H9 (cell line): ENCODE results near the gene CSTF1. TPM values are rescaled to one million over a fixed set of nuclear protein-coding genes. Genes with fewer than 3 reads are reported as not detected.

Experiments
- DNase-seq: peaks from one replicate; pipeline ENCODE4 v3.0.0-alpha.2; 2017
- H2AFZ ChIP-seq: one replicate; pipeline ENCODE4 v1.6.1; 2013; ENCODE audit warnings: mild to moderate bottlenecking, low read length, control low read depth, moderate library complexity
- H2AK5ac ChIP-seq: 2 replicates; pipeline ENCODE4 v1.6.1; 2013; ENCODE audit warnings: low read length, control low read depth, mixed read lengths; ENCODE audit not compliant: insufficient read length
- H2BK120ac ChIP-seq: one replicate; pipeline ENCODE4 v1.6.1; 2013; ENCODE audit warnings: low read depth, mild to moderate bottlenecking, low read length, control low read depth, inconsistent platforms; ENCODE audit not compliant: poor library complexity, severe bottlenecking
- H2BK12ac ChIP-seq: 2 replicates; pipeline ENCODE4 v1.6.1; 2013; ENCODE audit warnings: low read length, control low read depth, mixed read lengths, low read depth; ENCODE audit not compliant: insufficient read length
- H2BK15ac ChIP-seq: 2 replicates; pipeline ENCODE4 v1.6.1; 2013; ENCODE audit warnings: low read depth, low read length, control low read depth
- H2BK20ac ChIP-seq: one replicate; pipeline ENCODE4 v1.6.1; 2013; ENCODE audit warnings: low read depth, mild to moderate bottlenecking, low read length, control low read depth, inconsistent platforms; ENCODE audit not compliant: poor library complexity, severe bottlenecking
- H2BK5ac ChIP-seq: 2 replicates; pipeline ENCODE4 v1.6.1; 2013; ENCODE audit warnings: low read length, control low read depth, mixed read lengths; ENCODE audit not compliant: insufficient read length
- H3K14ac ChIP-seq: 2 replicates; pipeline ENCODE4 v1.6.1; 2013; ENCODE audit warnings: low read length, control low read depth; ENCODE audit not compliant: insufficient read depth
- H3K18ac ChIP-seq: 2 replicates; pipeline ENCODE4 v1.6.1; 2013; ENCODE audit warnings: low read depth, mild to moderate bottlenecking, mixed read lengths, low read length, control low read depth; ENCODE audit not compliant: insufficient read length
- H3K23ac ChIP-seq: 2 replicates; pipeline ENCODE4 v1.6.1; 2013; ENCODE audit warnings: low read length, control low read depth, mixed read lengths, low read depth; ENCODE audit not compliant: insufficient read length
- H3K23me2 ChIP-seq: 2 replicates; pipeline ENCODE4 v1.6.1; 2013; ENCODE audit warnings: low read depth, mild to moderate bottlenecking, mixed read lengths, low read length, control low read depth; ENCODE audit not compliant: insufficient read length, poor library complexity, severe bottlenecking
- H3K27ac ChIP-seq: 2 replicates; pipeline ENCODE4 v1.5.1; 2013; ENCODE audit warnings: low read length, control low read depth, mixed read lengths, low read depth; ENCODE audit not compliant: insufficient read length
- H3K27me3 ChIP-seq: 2 replicates; pipeline ENCODE4 v1.6.1; 2013; ENCODE audit warnings: low read length, control low read depth, inconsistent platforms; ENCODE audit not compliant: insufficient read depth
- H3K4ac ChIP-seq: 2 replicates; pipeline ENCODE4 v1.6.1; 2013; ENCODE audit warnings: low read depth, mild to moderate bottlenecking, control low read depth, inconsistent platforms, low read length, moderate library complexity
- H3K4me1 ChIP-seq: 2 replicates; pipeline ENCODE4 v1.6.1; 2013; ENCODE audit warnings: low read length, control low read depth, inconsistent platforms; ENCODE audit not compliant: insufficient read depth
- H3K4me2 ChIP-seq: 2 replicates; pipeline ENCODE4 v1.6.1; 2013; ENCODE audit warnings: low read length, control low read depth, mixed read lengths; ENCODE audit not compliant: insufficient read length, insufficient read depth
- H3K56ac ChIP-seq: 2 replicates; pipeline ENCODE4 v1.6.1; 2013; ENCODE audit warnings: low read depth, mild to moderate bottlenecking, mixed read lengths, low read length, control low read depth; ENCODE audit not compliant: insufficient read length
- H3K79me1 ChIP-seq: 2 replicates; pipeline ENCODE4 v1.6.1; 2013; ENCODE audit warnings: low read depth, mild to moderate bottlenecking, moderate library complexity, low read length, control low read depth, inconsistent platforms; ENCODE audit not compliant: insufficient read depth, poor library complexity, severe bottlenecking
- H3K79me2 ChIP-seq: 2 replicates; pipeline ENCODE4 v1.6.1; 2013; ENCODE audit warnings: low read length, control low read depth, inconsistent platforms; ENCODE audit not compliant: insufficient read depth
- H3K9ac ChIP-seq: 2 replicates; pipeline ENCODE4 v1.6.1; 2013; ENCODE audit warnings: low read length, control low read depth, mixed read lengths; ENCODE audit not compliant: insufficient read length; ENCODE audit errors: extremely low read depth
- H3K9me3 ChIP-seq: one replicate; pipeline ENCODE4 v1.6.1; 2013; ENCODE audit warnings: low read depth, low read length, inconsistent platforms; ENCODE audit not compliant: control insufficient read depth
- H3T11ph ChIP-seq: one replicate; pipeline ENCODE4 v1.6.1; 2013; ENCODE audit warnings: mild to moderate bottlenecking, low read length, control low read depth, inconsistent platforms
- H4K20me1 ChIP-seq: one replicate; pipeline ENCODE4 v1.6.1; 2013; ENCODE audit not compliant: control insufficient read depth, insufficient read length, insufficient read depth
- H4K5ac ChIP-seq: 2 replicates; pipeline ENCODE4 v1.6.1; 2013; ENCODE audit warnings: low read depth, mild to moderate bottlenecking, mixed read lengths, low read length, control low read depth; ENCODE audit not compliant: insufficient read length
- H4K8ac ChIP-seq: replicated peaks from 2 replicates; pipeline ENCODE4 v1.6.1; 2013; ENCODE audit warnings: low read length, control low read depth, mixed read lengths, low read depth; ENCODE audit not compliant: insufficient read length
- H4K91ac ChIP-seq: 2 replicates; pipeline ENCODE4 v1.6.1; 2013; ENCODE audit warnings: low read depth, mild to moderate bottlenecking, moderate library complexity, mixed read lengths, low read length, control low read depth; ENCODE audit not compliant: insufficient read length
- H3K27ac Mint-ChIP-seq, 3 experiments: 2 replicates in 2 of 3; 3 replicates in 1 of 3; pipeline ENCODE4 v1.8.0; 2020 to 2021; ENCODE audit warnings: mixed read lengths in 3 of 3, mild to moderate bottlenecking in 1 of 3, moderate library complexity in 1 of 3
- H3K27me3 Mint-ChIP-seq: 2 replicates; pipeline ENCODE4 v1.8.0; 2021; ENCODE audit warnings: low read depth, mild to moderate bottlenecking, moderate library complexity, mixed read lengths
- H3K36me3 Mint-ChIP-seq, 3 experiments: 2 replicates in 2 of 3; 3 replicates in 1 of 3; pipeline ENCODE4 v1.8.0; 2020 to 2021; ENCODE audit warnings: low read depth in 3 of 3, mixed read lengths in 3 of 3; ENCODE audit not compliant: insufficient read depth in 1 of 3
- H3K4me1 Mint-ChIP-seq, 2 experiments: 2 replicates each; pipeline ENCODE4 v1.8.0; 2020; ENCODE audit warnings: mixed read lengths in 2 of 2
- H3K4me3 Mint-ChIP-seq, 2 experiments: 2 replicates in 1 of 2; 3 replicates in 1 of 2; pipeline ENCODE4 v1.8.0; 2020 to 2021; ENCODE audit warnings: mild to moderate bottlenecking in 2 of 2, mixed read lengths in 2 of 2, moderate library complexity in 1 of 2
- H3K9me3 Mint-ChIP-seq, 2 experiments: 2 replicates in 1 of 2; 3 replicates in 1 of 2; pipeline ENCODE4 v1.8.0; 2020; ENCODE audit warnings: mild to moderate bottlenecking in 2 of 2, mixed read lengths in 2 of 2, moderate library complexity in 1 of 2
- whole genome bisulfite sequencing: extraction: QIAGEN DNeasy Blood & Tissue Kit; methylation state at CpG from one replicate; pipeline ENCODE4 v1.1.7; 2013; ENCODE audit warnings: missing lambda C conversion rate, low lambda C conversion rate, mixed read lengths; ENCODE audit not compliant: insufficient read length; ENCODE audit errors: extremely low coverage; 5-methylcytosine and 5-hydroxymethylcytosine counted together
- total RNA-seq: library from RNA; stranded (reverse); gene quantifications from 2 replicates; pipeline ENCODE4 v1.2.1, GENCODE V29; 2021
- TF ChIP-seq, protein P1 (sequence below): fragments of 200-600 bp; sonication (generic); conservative IDR thresholded peaks from 3 replicates; pipeline ENCODE4 v1.8.0; 2021; ENCODE audit warnings: antibody characterized with exemption, mild to moderate bottlenecking

The CSTF1 gene
- total RNA-seq, 1 experiment from 2014 or later = 72.9 TPM

DNA sequence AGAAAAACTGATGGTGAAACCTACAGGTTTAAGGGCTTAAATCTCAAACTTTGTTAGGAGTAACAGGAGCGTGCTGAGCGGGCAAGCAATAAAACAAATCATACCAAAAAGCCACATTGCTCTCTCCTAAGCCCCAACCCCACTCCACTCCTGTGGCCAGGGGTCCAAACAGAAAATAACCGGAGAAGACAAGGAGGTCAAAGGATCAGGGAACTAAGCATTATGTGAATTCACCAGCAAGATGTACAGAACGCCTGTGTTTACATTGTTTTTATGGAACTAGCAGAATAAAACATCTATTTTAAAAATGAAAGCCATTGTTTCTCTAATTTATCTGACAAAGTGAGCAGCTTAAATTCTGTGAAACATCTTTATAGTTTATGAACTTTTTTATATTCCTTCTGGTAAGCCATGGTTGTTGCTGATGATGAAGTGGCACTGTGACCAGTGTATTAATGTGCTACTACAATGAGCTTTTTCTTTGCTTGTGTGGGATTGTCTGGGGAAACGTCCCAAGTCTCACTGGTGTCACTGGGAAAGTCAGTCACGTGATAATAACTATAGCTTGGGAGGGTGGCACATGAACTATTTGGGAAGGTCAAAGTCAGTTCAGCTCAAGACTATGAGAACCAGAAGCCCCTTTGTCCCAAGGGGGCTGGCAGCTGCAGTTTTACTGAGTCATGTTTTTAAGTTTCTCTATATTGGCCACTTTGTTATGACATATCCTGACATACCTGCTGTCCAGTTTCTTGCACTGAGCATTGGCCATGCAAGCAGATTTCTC is 23.9 kb upstream of the CSTF1 start:
- Histone ChIP-seq H3K18ac (no peak overlapping the region), H2BK15ac (no peak overlapping the region), H3K27ac (no peak overlapping the region), H3K14ac (no peak overlapping the region), H3K4ac (no peak overlapping the region), H3K4me2 (no peak overlapping the region), H2BK12ac (no peak overlapping the region), H3K23ac (no peak overlapping the region), H2AFZ (no peak overlapping the region), H3K23me2 (no peaks in the 10 kb centered on the region), H3K79me2 (peaks cover 1% of the 10 kb centered on the region; the same call in 1 of the 2 replicates), H4K20me1 (no peaks in the 10 kb centered on the region), H3K79me1 (no peaks in the 10 kb centered on the region), H2BK5ac (no peak overlapping the region), H3K27me3 (no peaks in the 10 kb centered on the region), H2BK20ac (no peak overlapping the region), H2BK120ac (no peak overlapping the region), H4K5ac (no peak overlapping the region), H3K9me3 (no peaks in the 10 kb centered on the region), H4K91ac (no peak overlapping the region), H3K56ac (no peak overlapping the region), H3K9ac (no peak overlapping the region), H4K8ac (no peak overlapping the region), H2AK5ac (no peak overlapping the region), H3K4me1 (no peaks in the 10 kb centered on the region), H3T11ph (no peak overlapping the region)
- H3K36me3 Mint-ChIP-seq = peaks cover 20 to 68% (median 36%) of the 10 kb centered on the region in 3 experiments
- H3K27ac Mint-ChIP-seq = peak overlapping the region in 2 of 3 experiments; percentile 53 to 87; a peak in 3 of 7 replicates
- DNase-seq = no peak
- no peaks in the 10 kb centered on the region for H3K4me1 Mint-ChIP-seq
- no peaks in the 10 kb centered on the region for H3K27me3 Mint-ChIP-seq
- no peak overlapping the region for H3K4me3 Mint-ChIP-seq
- H3K9me3 Mint-ChIP-seq = no peaks in the 10 kb centered on the region
- TF ChIP-seq, protein P1, sequence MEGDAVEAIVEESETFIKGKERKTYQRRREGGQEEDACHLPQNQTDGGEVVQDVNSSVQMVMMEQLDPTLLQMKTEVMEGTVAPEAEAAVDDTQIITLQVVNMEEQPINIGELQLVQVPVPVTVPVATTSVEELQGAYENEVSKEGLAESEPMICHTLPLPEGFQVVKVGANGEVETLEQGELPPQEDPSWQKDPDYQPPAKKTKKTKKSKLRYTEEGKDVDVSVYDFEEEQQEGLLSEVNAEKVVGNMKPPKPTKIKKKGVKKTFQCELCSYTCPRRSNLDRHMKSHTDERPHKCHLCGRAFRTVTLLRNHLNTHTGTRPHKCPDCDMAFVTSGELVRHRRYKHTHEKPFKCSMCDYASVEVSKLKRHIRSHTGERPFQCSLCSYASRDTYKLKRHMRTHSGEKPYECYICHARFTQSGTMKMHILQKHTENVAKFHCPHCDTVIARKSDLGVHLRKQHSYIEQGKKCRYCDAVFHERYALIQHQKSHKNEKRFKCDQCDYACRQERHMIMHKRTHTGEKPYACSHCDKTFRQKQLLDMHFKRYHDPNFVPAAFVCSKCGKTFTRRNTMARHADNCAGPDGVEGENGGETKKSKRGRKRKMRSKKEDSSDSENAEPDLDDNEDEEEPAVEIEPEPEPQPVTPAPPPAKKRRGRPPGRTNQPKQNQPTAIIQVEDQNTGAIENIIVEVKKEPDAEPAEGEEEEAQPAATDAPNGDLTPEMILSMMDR = no peak
- WGBS = no CpG with 5 or more reads among the region's 6 CpGs
